ENCODE data around the gene ARHGEF26. TPM values are rescaled to one million over a fixed set of nuclear protein-coding genes. Genes with fewer than 3 reads are reported as not detected.

ARHGEF26 gene
- polyA plus RNA-seq, 3 donors = 0.05 TPM; not detected in 2

DNA sequence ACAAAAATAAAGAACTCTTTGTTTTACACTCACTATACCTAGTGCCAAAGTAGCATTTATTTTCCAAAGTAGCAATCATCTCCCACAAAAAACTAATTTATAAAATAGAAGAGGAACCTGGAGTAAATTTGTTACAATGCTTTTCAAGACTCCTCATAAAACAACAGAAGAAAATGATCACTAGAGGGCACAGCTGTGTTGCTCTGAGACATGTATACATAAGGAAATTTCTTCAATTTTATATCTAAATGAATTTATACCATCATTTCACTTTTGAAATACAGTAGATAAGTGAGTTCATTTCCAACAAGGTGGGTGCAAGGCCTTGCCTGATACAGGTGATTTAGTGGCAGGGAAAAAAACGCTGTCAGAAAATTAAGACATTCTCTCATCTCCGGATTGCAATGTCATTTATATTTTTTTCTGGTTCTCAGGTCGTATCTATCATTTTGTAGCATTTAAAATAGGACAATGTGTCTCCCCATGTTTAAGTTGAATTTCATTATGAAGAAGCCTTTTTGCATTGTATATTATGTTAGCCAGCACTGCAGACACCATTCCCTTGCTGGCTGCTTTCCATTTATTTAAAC is 25.3 kb upstream of the ARHGEF26 start:
- no peaks in the 10 kb centered on the region for H3K9me3 ChIP-seq (replicated peaks in 1 of 2; ENCODE audit: control insufficient read depth in 1 of 2, insufficient read depth in 1 of 2, low read length in 2 of 2)
- no peaks in the 10 kb centered on the region for H3K4me1 Mint-ChIP-seq
- no peaks in the 10 kb centered on the region for H3K9me3 Mint-ChIP-seq
- H3K4me1 ChIP-seq (ENCODE audit: control insufficient read depth in 1 of 2, insufficient read depth in 2 of 2, low read length in 2 of 2) = no peaks in the 10 kb centered on the region
- H3K36me3 Mint-ChIP-seq = no peaks in the 10 kb centered on the region
- H3K27ac Mint-ChIP-seq = no peak overlapping the region
- H2AFZ ChIP-seq (ENCODE audit: insufficient read depth, low read depth, low read length, poor library complexity, severe bottlenecking) = no peak overlapping the region
- no peak overlapping the region for H3K9ac ChIP-seq (ENCODE audit: insufficient read depth, low read length, poor library complexity, severe bottlenecking)
- no peaks in the 10 kb centered on the region for H4K20me1 ChIP-seq (ENCODE audit: insufficient read depth, low read length)
- no peak overlapping the region for H3K4me3 Mint-ChIP-seq
- intact Hi-C loops (cut with micrococcal nuclease) = no loop called here
- TF ChIP-seq, protein P1, sequence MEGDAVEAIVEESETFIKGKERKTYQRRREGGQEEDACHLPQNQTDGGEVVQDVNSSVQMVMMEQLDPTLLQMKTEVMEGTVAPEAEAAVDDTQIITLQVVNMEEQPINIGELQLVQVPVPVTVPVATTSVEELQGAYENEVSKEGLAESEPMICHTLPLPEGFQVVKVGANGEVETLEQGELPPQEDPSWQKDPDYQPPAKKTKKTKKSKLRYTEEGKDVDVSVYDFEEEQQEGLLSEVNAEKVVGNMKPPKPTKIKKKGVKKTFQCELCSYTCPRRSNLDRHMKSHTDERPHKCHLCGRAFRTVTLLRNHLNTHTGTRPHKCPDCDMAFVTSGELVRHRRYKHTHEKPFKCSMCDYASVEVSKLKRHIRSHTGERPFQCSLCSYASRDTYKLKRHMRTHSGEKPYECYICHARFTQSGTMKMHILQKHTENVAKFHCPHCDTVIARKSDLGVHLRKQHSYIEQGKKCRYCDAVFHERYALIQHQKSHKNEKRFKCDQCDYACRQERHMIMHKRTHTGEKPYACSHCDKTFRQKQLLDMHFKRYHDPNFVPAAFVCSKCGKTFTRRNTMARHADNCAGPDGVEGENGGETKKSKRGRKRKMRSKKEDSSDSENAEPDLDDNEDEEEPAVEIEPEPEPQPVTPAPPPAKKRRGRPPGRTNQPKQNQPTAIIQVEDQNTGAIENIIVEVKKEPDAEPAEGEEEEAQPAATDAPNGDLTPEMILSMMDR (IDR thresholded peaks at IDR 0.05) = peak; percentile 19
- H3K27me3 ChIP-seq (ENCODE audit: control insufficient read depth in 2 of 2, insufficient read depth in 2 of 2, low read length in 2 of 2) = no peaks in the 10 kb centered on the region
- no peaks in the 10 kb centered on the region for H3K79me2 ChIP-seq (ENCODE audit: insufficient read depth, low read length)
- no CpG with 5 or more reads among the region's 3 CpGs for WGBS (ENCODE audit: insufficient coverage)
- H3K36me3 ChIP-seq (replicated peaks in 1 of 2; ENCODE audit: control insufficient read depth in 1 of 2, insufficient read depth in 2 of 2, low read length in 2 of 2) = no peaks in the 10 kb centered on the region
- DNase-seq = no peak
- no peak overlapping the region for H3K4me3 ChIP-seq (replicated peaks in 1 of 3; ENCODE audit: low read depth in 2 of 3, low read length in 3 of 3)
- H3K4me2 ChIP-seq (replicated peaks; ENCODE audit: extremely low read depth, low read length, poor library complexity, severe bottlenecking) = no peak overlapping the region
- no peak overlapping the region for H3K27ac ChIP-seq (ENCODE audit: low read depth in 1 of 2, low read length in 2 of 2)
- peaks cover 0 to 6% (median 0%) of the 10 kb centered on the region in 3 donors for H3K27me3 Mint-ChIP-seq (ENCODE audit: low read depth in 3 of 3)

DNA sequence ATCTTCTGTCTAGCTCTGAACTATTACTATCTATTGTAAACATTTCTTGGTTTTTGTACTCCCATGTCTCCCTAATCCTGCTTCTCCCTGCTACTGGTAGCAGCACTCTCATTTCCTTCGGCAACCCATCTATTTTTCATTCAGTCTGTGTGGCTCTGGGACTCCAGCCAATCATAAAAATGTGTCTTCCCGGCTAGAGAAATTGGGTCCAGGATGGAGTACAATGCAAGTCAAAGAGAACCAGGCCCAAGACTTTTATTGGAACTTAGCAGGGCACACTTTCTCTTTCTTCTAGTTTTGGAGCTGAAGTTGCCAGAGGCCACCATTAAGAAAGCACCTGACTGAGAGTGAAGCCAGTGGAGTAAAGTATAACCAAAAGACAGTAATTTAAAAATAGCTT is 22.8 kb upstream of the ARHGEF26 start:
- TF ChIP-seq, protein P1 (IDR thresholded peaks at IDR 0.05) = no peak
- DNase-seq = no peak
- Mint-ChIP-seq H3K4me1 (no peaks in the 10 kb centered on the region), H3K36me3 (no peaks in the 10 kb centered on the region), H3K27ac (peak overlapping the region in 1 of 7 donors; percentile 1), H3K9me3 (peaks cover 0 to 2% (median 0%) of the 10 kb centered on the region in 7 donors), H3K4me3 (no peak overlapping the region), H3K27me3 (ENCODE audit: low read depth in 3 of 3) (peaks cover 0 to 6% (median 0%) of the 10 kb centered on the region in 3 donors)
- H3K4me1 ChIP-seq (ENCODE audit: control insufficient read depth in 1 of 2, insufficient read depth in 2 of 2, low read length in 2 of 2) = no peaks in the 10 kb centered on the region
- no peaks in the 10 kb centered on the region for H3K36me3 ChIP-seq (replicated peaks in 1 of 2; ENCODE audit: control insufficient read depth in 1 of 2, insufficient read depth in 2 of 2, low read length in 2 of 2)
- no peaks in the 10 kb centered on the region for H3K9me3 ChIP-seq (replicated peaks in 1 of 2; ENCODE audit: control insufficient read depth in 1 of 2, insufficient read depth in 1 of 2, low read length in 2 of 2)
- 100% methylated on average over 2 of the region's 2 CpGs for WGBS (ENCODE audit: insufficient coverage)
- H3K4me3 ChIP-seq (replicated peaks in 1 of 3; ENCODE audit: low read depth in 2 of 3, low read length in 3 of 3) = no peak overlapping the region
- H2AFZ ChIP-seq (ENCODE audit: insufficient read depth, low read depth, low read length, poor library complexity, severe bottlenecking) = no peak overlapping the region
- H3K27ac ChIP-seq (ENCODE audit: low read depth in 1 of 2, low read length in 2 of 2) = no peak overlapping the region
- H4K20me1 ChIP-seq (ENCODE audit: insufficient read depth, low read length) = no peaks in the 10 kb centered on the region
- no peak overlapping the region for H3K9ac ChIP-seq (ENCODE audit: insufficient read depth, low read length, poor library complexity, severe bottlenecking)
- no peaks in the 10 kb centered on the region for H3K79me2 ChIP-seq (ENCODE audit: insufficient read depth, low read length)
- no peaks in the 10 kb centered on the region for H3K27me3 ChIP-seq (ENCODE audit: control insufficient read depth in 2 of 2, insufficient read depth in 2 of 2, low read length in 2 of 2)
- intact Hi-C loops (cut with micrococcal nuclease) = no loop called here
- H3K4me2 ChIP-seq (replicated peaks; ENCODE audit: extremely low read depth, low read length, poor library complexity, severe bottlenecking) = no peak overlapping the region
